Muscle of back (tissue), 11 donors: Measurements from ENCODE around the gene PCDH8. TPM values are rescaled to one million over a fixed set of nuclear protein-coding genes. Genes with fewer than 3 reads are reported as not detected.

Experiments
- DNase-seq, 3 donors: peaks; one replicate each; pipeline versions ENCODE4 v3.0.0 to v3.0.0-alpha.2; 2013
- polyA plus RNA-seq, 10 donors: library from polyadenylated mRNA; unstranded; fragments of 120-200 nt; gene quantifications; one replicate each; pipeline ENCODE4 v1.2.1, GENCODE V29; 2013; ENCODE audit not compliant: insufficient read length in 10 of 10

Gene PCDH8
- polyA plus RNA-seq, 10 donors = 0.49 to 1.3 (median 0.62) TPM

DNA sequence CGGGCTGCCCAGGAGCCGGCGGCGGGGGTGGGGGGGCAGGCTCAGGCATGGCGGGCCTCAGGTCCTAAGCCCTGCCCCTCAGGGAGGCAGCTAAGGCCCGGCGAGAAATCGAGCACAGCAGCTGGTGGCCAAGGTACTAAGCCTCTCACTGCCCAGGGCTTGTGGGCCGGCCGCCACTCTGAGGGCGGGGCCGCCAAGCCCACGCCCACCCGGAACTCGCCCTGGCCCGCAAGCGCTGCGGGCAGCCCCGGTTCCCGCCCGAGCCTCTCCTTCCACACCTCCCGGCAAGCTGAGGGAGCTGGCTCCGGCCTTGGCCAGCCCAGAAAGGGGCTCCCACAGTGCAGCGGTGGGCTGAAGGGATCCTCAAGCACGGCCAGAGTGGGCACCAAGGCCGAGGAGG, 33.1 kb downstream of the PCDH8 start:
- DNase-seq = no peak

DNA sequence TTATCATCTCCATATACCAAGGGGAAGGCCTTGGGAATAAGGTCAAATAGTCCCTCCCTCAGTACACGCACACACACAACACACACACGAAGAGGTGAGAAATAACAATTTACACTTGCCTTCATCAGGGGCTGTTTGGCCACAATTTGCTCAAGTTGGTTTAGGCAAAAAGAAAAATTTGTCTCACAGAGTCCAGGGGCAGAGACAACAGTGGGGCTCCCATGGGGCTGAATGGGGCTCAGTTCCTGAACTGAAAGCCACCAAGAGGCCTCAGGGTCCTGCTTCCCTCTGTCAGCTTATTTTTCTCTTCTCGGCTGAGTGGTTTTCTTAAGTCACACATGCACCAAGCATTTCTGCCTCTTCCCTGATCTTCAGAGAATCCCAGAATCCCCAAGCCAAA, 35.5 kb downstream of the PCDH8 start:
- DNase-seq = no peak

DNA sequence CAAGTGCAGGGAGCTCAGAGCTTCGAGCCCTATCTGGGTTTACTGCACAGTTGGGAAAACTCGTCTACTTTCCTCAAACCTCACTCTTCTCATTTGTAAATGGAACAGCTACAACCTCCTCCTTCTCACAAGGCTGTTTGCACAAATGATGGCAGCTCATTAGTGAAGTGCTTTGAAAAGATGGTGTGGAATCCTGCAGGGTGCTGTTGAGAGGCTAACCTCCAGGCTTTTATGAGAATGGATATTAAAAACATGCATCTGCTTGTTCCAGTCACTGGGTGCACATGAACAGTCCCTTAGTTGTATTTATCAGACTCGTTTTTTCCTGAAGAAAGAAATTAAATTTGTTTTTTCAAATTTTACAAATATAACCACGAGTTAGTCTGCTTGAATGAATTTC, 36.6 kb downstream of the PCDH8 start:
- DNase-seq = no peak

DNA sequence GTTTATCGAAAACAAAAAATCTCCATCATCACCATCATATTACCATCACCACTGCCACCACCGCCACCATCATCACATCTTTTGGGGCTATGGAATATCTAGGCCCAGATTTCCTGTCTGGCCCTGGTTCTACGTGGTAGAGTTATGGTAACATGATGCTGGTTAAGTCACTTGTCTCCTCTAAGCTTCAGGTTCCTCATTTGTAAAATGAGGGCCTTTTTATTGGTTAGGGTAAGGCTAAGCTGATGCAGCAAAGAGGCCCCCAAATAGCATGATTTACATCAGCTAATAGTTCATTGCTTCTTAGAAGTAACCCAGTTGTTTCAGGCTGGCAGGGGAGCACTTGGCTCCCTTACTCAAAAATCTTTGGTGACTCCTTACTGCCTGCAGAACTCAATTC, 37.9 kb downstream of the PCDH8 start:
- no peak for DNase-seq

DNA sequence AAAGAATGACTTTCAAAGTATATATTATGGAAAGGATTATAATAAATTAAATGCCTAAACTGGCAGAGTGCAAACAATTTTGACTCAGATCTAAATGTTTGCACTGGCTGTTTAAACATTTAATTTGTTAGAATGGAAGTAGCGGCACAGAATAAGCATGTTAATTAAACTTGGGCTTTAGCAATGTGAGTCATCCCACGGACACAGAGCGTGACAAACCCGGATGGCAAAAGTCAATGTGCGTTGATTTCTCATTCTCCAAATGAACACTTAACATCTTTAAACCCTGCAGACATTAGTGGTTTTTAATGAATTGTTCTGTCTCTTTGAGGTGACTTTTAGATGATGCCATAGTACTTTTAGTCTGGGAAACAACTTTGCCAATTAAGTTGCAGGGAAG, 38.4 kb downstream of the PCDH8 start:
- DNase-seq = no peak

DNA sequence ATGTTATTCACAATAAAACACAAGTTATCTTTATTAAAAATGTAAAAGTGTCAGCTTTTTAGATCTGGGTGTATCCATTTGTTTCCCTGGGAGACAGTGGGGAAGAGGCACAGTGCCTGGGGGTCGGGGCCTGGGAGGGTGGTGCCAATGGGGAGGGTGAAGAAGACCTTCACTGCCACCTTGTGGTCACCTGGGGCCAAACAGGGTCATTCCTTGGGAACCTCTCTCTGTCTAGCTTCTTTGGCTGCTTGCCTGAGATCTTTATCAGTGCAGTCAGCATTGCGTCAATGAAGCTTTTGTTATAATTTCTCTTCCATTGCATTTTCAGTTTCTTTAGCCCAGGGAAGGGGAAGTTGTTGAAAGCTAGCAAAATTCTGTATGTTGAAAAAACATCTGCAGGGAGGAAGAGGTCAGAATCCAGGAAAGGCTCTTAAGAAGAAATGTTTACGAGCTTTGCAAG, 39.1 kb downstream of the PCDH8 start:
- peak; percentile 24 to 43 (median 30) for DNase-seq

DNA sequence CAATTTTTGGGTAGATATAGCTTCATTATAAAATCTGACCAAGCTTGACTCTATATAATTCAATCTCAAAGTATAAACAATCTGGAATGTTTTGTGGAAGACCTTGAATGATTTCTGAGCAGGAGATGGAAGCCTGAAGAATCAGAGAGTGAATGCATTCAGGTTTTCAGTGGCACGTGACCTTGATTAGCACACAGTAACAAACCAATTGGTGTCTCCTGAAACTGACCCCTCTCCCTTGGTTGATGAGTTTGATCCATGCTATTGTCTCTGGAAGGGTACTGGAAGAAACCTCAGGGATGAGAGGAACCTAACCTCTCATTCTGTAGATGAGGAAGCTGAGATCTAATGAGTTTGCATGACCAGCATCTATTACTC, 39.6 kb downstream of the PCDH8 start:
- no peak for DNase-seq

DNA sequence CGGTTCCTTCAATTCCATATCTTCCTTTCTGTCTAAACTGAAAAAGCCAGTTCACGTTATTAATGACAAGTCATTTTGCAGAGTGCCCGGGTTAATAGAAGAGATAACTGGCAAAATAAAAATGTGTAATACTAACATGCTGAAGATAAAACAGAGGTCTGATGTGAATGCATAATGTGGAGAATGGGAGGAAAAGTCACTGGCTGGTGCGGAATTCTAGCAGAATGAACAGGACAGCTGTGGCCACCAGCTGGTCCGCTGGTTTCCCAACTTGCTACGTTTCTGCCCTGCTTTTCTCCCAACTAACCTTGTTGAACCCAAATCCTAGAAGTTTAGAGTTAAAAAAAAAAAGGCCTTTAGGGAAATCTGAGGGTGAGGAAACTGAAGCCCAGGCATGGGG, 42.4 kb downstream of the PCDH8 start:
- DNase-seq = no peak

DNA sequence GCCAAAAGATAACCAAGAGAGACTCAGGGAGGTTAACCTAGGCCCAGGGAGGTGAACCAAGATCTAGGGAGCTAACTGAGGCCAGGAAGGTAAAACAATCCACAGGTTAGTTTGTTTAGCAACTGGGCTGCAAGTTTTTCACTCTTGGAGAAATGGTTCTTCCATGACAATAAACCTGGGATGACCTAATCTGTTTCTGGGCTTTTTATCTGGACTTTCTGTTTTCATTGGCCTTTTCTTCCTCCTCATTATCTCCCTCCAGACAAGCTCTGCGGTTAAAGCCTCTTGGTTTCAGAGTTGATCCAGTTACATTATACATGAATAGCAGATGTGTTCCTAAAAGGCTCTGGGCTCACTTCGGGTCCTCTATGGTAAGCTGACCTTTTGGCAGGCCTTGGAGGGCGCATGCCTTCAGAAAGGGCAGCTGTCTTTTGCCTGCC, 44.2 kb downstream of the PCDH8 start:
- DNase-seq = no peak

DNA sequence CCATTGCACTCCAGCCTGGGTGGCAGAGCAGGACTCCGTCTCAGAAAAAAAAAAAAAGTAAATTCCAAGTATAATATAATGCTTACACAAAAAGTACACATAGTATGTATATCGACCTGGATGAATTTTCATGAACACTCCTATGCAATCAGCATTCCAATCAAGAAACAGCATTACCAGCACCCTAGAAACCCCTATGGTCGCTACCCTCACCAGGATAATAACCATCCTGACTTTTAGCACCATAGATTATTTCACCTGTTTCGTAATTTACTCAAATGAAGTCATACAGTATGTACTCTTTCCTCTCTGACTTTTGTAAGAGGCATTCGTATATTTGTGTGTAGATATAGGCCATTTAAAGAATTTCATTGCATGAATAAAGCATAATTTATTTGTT, 47.6 kb downstream of the PCDH8 start:
- DNase-seq = no peak

DNA sequence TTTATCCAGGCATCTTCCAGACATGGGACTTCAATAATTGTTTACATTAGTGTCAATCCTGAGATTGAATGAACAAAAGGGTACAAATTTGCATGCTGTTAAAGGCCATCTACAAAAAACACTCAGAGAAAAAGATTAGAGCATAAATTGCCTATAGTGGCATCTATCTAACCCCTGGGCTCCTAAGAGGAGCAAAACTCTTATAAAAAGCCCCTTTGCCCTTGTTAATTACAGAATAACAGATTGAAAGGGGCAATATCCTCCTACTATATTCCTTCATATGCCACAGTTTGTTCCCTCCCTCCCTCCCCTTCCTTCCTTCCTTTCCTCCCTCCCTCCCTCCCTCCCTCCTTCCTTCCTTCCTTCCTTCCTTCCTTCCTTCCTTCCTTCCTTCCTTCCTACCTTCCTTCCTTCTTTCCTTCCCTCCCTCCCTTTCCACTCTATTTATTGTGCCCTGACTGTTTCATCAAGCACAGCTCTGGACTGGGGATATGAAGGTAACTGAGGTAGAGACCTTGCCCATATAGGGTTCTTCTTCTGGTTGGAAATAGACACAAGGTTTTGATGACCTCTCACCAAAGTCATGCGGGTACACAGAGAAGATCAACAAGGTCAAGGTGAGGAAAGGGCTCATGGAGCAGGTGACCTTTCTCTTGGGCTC, 49.5 kb downstream of the PCDH8 start:
- DNase-seq = no peak

DNA sequence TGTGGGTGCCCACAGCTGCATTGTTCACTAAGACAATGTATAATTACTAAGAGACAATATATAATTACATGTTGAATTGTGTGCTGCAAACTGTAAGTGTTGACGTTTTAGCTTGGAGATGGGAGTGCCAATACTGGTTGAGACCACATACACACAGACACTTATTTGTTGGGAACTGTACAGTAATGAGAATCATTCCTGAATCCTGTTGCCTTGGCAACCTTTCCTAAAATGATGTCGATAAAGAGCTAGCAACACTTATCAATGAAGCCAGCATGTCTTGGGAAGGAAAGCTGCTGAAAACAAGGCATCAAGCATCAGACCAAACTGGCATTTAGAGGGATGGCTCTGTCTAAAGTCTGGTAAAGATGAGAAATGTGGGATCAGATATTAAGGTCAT, 51.3 kb downstream of the PCDH8 start:
- no peak for DNase-seq

DNA sequence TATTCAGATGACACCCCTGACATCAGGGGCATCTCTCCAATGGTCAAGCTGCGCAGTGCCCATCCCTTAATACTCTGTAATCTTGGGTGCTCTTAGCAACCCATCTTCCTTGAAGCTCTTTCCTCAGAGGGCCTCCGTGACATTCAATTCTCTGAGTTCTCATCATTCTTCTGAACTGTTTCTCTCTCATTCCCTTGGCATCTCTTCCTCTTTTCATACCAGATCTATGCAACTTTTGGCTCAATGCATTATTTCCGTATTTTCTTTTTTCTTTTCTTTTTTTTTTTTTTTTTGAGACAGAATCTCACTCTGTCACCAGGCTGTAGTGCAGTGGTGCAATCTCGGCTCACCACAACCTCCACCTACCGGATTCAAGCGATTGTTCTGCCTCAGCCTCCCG, 53.9 kb downstream of the PCDH8 start:
- no peak for DNase-seq

DNA sequence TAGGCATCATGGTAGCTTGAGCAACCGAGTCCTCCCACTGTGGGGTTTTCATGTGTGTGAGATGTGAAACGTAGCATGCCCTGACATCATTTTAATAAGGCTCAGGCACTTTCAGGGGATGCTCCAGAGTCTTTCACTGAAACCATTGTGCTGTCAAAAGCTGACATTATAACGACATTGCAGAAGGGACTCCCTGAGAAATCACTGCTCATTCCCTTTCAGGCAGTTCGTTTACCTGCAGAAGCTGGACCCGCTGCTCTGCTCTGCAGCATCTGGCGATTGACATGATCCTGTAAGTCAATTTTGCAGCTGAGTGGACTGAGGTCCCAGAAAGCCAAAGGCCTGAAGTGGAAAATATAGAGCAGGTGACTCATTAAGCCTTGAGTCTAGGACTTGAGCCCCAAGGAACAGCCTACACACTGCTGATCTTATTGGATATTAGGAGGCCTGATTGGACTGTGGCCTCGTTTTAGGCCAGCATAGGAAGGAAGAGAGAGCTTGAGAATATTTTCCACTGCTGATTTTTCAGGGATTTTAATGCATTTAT, 54.9 kb downstream of the PCDH8 start:
- DNase-seq = no peak

Other genes with a start within 250 kb of the PCDH8 start
- gene HNRNPA1L2, start 206.2 kb downstream of the PCDH8 start, polyA plus RNA-seq = 10 to 100 TPM in 7 of 10 donors, 1 to 10 TPM in 3; 8.3 to 14.5 (median 10.5) TPM
- 10 to 100 TPM; 36.4 to 44.6 (median 39.9) TPM for gene SUGT1, start 195.8 kb downstream of the PCDH8 start, polyA plus RNA-seq
- 1 to 10 TPM in 5 of 10 donors, under 1 TPM in 5; 0.44 to 1.4 (median 0.95) TPM for gene CNMD, start 108.8 kb downstream of the PCDH8 start, polyA plus RNA-seq
- gene OLFM4, start 180.2 kb upstream of the PCDH8 start, polyA plus RNA-seq = 1 to 10 TPM in 2 of 10 donors, under 1 TPM in 8; 0.62 to 1.4 (median 0.84) TPM